ENCODE results near the gene GPR183. TPM values are rescaled to one million over a fixed set of nuclear protein-coding genes. Genes with fewer than 3 reads are reported as not detected.

GPR183 gene
- total RNA-seq, 1 experiment from 2014 or later = not detected

DNA sequence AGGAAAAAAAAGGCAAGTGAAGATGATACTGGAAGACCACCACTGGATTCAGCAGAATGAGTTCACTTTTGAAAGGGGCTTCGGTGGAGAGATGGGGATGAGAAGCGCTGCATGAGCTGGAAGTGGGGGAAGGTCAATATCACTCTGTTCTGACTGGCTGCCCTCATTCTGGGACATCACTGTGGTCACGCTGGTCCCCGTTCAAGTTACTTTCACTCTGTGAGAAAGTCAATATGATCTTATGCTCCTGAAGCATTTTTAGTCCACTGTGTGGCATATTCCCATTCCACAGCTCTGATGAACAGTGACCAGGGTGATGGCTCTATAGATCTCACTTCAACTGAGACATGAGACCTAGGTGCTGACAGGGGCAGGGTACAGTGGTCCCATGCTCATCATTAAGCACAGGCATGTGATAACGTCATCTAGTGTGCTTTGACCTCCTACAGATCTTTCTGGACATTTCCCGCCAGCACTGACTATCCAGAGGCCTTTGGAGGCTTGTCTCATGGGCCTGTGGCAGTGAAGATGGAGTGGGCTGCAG is 40.2 kb upstream of the GPR183 start:
- Mint-ChIP-seq H3K36me3 (ENCODE audit: insufficient read depth, unreplicated experiment) (peaks cover 56% of the 10 kb centered on the region), H3K27ac (ENCODE audit: low read depth, unreplicated experiment) (no peak overlapping the region), H3K9me3 (ENCODE audit: unreplicated experiment) (no peaks in the 10 kb centered on the region), H3K27me3 (ENCODE audit: insufficient read depth, unreplicated experiment) (no peaks in the 10 kb centered on the region), H3K4me3 (ENCODE audit: unreplicated experiment) (no peak overlapping the region), H3K4me1 (ENCODE audit: insufficient read depth, unreplicated experiment) (no peaks in the 10 kb centered on the region)
- TF ChIP-seq, protein P1, sequence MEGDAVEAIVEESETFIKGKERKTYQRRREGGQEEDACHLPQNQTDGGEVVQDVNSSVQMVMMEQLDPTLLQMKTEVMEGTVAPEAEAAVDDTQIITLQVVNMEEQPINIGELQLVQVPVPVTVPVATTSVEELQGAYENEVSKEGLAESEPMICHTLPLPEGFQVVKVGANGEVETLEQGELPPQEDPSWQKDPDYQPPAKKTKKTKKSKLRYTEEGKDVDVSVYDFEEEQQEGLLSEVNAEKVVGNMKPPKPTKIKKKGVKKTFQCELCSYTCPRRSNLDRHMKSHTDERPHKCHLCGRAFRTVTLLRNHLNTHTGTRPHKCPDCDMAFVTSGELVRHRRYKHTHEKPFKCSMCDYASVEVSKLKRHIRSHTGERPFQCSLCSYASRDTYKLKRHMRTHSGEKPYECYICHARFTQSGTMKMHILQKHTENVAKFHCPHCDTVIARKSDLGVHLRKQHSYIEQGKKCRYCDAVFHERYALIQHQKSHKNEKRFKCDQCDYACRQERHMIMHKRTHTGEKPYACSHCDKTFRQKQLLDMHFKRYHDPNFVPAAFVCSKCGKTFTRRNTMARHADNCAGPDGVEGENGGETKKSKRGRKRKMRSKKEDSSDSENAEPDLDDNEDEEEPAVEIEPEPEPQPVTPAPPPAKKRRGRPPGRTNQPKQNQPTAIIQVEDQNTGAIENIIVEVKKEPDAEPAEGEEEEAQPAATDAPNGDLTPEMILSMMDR (IDR thresholded peaks at IDR 0.05; ENCODE audit: unreplicated experiment) = no peak
- intact Hi-C loops (cut with micrococcal nuclease) = no loop called here
- ChIA-PET CTCF (interaction anchor here (1.4 to 1.5 kb wide), 3 partner anchors 23 to 80 kb away, joined by 3 read pairs; no protein-coding TSS in a partner anchor), POLR2A (interaction anchor here (0.6 to 1.1 kb wide), 2 partner anchors 9 to 968 kb away, joined by 3 read pairs; no protein-coding TSS in a partner anchor)
- BruUV-seq (replicated peaks) = no TSS peak
- no peak for DNase-seq (ENCODE audit: unreplicated experiment)

DNA sequence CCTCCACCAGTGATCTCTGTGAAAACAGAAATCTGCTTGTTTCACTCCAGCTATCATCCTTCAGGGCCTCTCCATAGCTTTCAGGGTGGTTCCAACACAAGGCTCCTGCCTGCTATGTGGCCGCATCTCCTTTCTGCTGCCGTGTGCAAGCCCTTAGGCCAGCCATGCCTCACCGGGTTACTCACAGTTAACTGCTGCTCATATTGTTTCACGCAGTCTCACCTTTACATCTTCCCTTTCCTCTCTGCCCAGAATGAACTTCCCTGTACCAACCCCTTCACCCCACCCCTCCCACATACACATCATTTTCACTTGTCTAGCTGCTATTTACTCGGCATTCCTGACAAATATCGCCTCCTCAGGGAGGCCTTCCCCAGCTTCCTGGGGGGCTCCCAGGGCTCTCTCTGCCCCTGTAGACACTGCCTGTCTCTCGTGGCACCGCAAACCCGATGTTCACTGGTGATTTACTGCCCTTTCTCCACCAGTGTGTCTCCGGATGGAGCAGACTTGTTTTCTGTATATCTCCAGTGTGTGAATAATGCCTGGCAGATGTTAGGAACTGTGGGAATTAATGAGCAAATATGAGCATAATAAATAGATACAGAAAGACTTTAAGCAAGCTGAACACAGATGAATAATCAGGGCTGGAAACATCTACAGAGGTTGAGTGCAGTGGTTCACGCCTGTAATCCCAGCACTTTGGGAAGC is 39.3 kb upstream of the GPR183 start:
- Mint-ChIP-seq H3K9me3 (ENCODE audit: unreplicated experiment) (no peaks in the 10 kb centered on the region), H3K4me1 (ENCODE audit: insufficient read depth, unreplicated experiment) (no peaks in the 10 kb centered on the region), H3K27ac (ENCODE audit: low read depth, unreplicated experiment) (no peak overlapping the region), H3K4me3 (ENCODE audit: unreplicated experiment) (no peak overlapping the region), H3K36me3 (ENCODE audit: insufficient read depth, unreplicated experiment) (peaks cover 64% of the 10 kb centered on the region), H3K27me3 (ENCODE audit: insufficient read depth, unreplicated experiment) (no peaks in the 10 kb centered on the region)
- no peak for DNase-seq (ENCODE audit: unreplicated experiment)
- intact Hi-C loops (cut with micrococcal nuclease) = no loop called here
- CTCF ChIA-PET = interaction anchor here (0.8 to 1.5 kb wide), 3 partner anchors 76 to 169 kb away, joined by 3 read pairs; no protein-coding TSS in a partner anchor
- POLR2A ChIA-PET = interaction anchor here (1.1 kb wide), 1 partner anchor 8 kb away, joined by 3 read pairs; no protein-coding TSS in a partner anchor
- no TSS peak for BruUV-seq (replicated peaks)
- TF ChIP-seq, protein P1 (IDR thresholded peaks at IDR 0.05; ENCODE audit: unreplicated experiment) = no peak

DNA sequence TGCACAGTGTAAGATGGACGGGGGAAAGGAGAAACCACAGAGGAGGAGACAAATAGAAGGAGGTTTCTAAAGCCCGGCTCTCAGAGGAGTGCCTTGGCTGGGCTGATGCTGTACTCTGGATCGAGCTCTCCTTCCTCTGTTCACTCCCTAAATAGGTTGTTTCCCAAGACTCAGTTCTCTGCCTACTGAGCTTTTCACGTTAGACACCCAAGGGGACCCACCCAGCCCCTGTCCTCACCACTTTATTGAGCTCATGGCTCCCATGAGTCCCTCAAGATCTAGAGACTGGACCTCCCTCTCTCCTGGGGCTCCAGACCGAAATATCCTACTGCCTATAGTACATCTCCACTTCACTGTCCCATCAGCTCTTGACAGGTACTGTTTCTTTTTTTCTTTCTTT is 38.1 kb upstream of the GPR183 start:
- ChIA-PET CTCF (interaction anchor here (0.7 to 1.2 kb wide), 2 partner anchors 91 to 214 kb away, joined by 3 to 4 read pairs; no protein-coding TSS in a partner anchor), POLR2A (no interaction called here)
- no peak for DNase-seq (ENCODE audit: unreplicated experiment)
- Mint-ChIP-seq H3K4me3 (ENCODE audit: unreplicated experiment) (no peak overlapping the region), H3K4me1 (ENCODE audit: insufficient read depth, unreplicated experiment) (no peaks in the 10 kb centered on the region), H3K9me3 (ENCODE audit: unreplicated experiment) (no peaks in the 10 kb centered on the region), H3K36me3 (ENCODE audit: insufficient read depth, unreplicated experiment) (peaks cover 67% of the 10 kb centered on the region), H3K27ac (ENCODE audit: low read depth, unreplicated experiment) (no peak overlapping the region), H3K27me3 (ENCODE audit: insufficient read depth, unreplicated experiment) (no peaks in the 10 kb centered on the region)
- TF ChIP-seq, protein P1 (IDR thresholded peaks at IDR 0.05; ENCODE audit: unreplicated experiment) = no peak
- intact Hi-C loops (cut with micrococcal nuclease) = no loop called here
- no TSS peak for BruUV-seq (replicated peaks)

DNA sequence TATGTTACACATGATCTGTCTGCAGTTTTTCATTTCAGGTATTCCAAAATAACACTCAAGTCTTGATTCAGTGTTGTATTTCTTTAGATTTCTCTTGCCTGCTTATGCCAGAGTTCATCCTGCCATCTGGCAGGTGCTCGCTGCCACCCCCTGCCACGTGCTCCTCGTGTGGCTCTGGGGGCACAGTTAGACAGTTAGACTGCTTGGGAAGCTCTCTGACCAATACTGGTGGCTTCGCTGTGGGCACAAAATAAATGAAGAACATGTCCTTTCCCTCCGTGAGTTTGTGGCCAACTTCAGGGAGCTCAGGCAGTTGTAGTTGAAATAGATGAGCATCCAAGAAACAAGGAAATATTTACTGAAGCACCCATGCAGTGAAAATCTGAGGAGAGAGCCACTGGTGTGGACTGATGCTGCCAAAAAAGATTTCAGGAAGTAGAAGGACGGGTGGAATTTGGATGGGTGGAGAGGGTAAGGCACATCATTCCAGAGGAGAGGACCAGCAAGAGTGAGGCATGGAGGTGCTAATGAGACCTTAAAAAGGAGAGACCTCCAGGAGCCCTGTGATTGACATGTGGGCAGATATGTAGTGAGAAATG is 37.5 kb upstream of the GPR183 start:
- DNase-seq (ENCODE audit: unreplicated experiment) = no peak
- no peaks in the 10 kb centered on the region for H3K27me3 Mint-ChIP-seq (ENCODE audit: insufficient read depth, unreplicated experiment)
- H3K27ac Mint-ChIP-seq (ENCODE audit: low read depth, unreplicated experiment) = no peak overlapping the region
- no peaks in the 10 kb centered on the region for H3K9me3 Mint-ChIP-seq (ENCODE audit: unreplicated experiment)
- intact Hi-C loops (cut with micrococcal nuclease) = no loop called here
- peaks cover 71% of the 10 kb centered on the region for H3K36me3 Mint-ChIP-seq (ENCODE audit: insufficient read depth, unreplicated experiment)
- TF ChIP-seq, protein P1 (IDR thresholded peaks at IDR 0.05; ENCODE audit: unreplicated experiment) = no peak
- ChIA-PET CTCF (interaction anchor here (0.8 to 1.3 kb wide), 3 partner anchors 75 to 159 kb away, joined by 3 to 6 read pairs (median 3); no protein-coding TSS in a partner anchor), POLR2A (no interaction called here)
- no peak overlapping the region for H3K4me3 Mint-ChIP-seq (ENCODE audit: unreplicated experiment)
- no TSS peak for BruUV-seq (replicated peaks)
- H3K4me1 Mint-ChIP-seq (ENCODE audit: insufficient read depth, unreplicated experiment) = no peaks in the 10 kb centered on the region

All from MCF 10A (cell line).